Astrocyte of the cerebellum (primary cell): ENCODE measurements around the gene TAGLN2.
A peak's percentile ranks its signal among the peaks of the same experiment; 100 is the strongest.

Source experiments
- DNase-seq: peaks from one replicate; pipeline ENCODE4 v3.0.0-alpha.2; 2011; ENCODE audit warnings: low read depth
- H3K4me3 ChIP-seq: 2 replicates; pipeline ENCODE4 v1.5.1; 2011; ENCODE audit warnings: mild to moderate bottlenecking, low read depth, low read length, moderate library complexity
- CTCF ChIP-seq: IDR thresholded peaks from 2 replicates; pipeline ENCODE4 v1.5.1; 2012; ENCODE audit warnings: low read length, low read depth, moderate library complexity, mild to moderate bottlenecking; ENCODE audit errors: missing control alignments
- in situ Hi-C: cut with HindIII; loops from 2 replicates; pipeline ENCODE4 v1.10.0; 2017; ENCODE audit warnings: low sequenced_read_pairs

Gene TAGLN2

DNA sequence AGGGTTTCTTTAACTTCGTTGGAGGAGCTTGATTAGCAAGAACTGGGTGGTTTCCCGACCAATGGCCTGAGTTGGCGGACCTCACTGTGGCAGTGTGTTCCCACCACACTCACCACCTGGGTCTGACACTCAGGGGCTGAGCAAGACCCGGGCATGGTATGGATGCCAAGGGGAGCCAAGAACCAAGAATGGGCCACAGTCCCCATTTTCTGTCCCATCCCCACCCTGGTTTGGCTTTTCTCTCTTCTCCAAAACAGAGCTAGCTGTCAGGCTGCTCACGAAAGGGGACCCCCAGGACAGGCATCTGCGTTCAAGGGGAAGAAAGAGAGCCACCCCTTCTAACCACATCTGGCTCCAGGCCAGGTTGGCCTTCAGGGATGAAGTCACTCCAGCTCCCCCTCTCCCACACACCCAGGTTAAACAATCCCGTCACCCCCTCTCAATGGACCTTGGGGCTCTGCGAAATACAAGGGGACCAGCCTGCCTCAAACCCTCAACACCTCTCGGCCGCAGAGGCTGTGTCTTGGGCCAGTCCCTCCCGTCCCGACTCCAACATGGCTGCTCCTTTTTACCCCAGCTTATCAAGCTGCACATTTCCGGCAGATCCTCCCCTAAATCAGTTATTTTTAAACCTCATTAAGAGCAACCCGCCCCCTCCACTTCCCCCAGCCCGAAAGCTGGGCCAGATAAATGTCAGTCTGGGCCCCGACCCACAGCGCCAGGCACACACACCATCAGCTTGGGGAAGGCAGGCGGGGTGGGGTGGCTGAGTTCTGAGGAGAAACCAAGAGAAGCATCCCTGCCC lies 3.4 kb downstream of the TAGLN2 start:
- H3K4me3 ChIP-seq, result peak overlapping the region; percentile 93
- DNase-seq, result no peak
- in situ Hi-C loops, result no loop called here
- no peak for TF ChIP-seq CTCF

- no peak for TF ChIP-seq CTCF
- H3K4me3 ChIP-seq, result no peak overlapping the region
- in situ Hi-C loops, result no loop called here
- no peak for DNase-seq
Observed at GRCh38 chr1:159921251-159921650, 4.1 kb downstream of the TAGLN2 start.

GRCh38 chr1:159920651-159921050 lies 4.7 kb downstream of the TAGLN2 start:
- DNase-seq, result no peak
- in situ Hi-C loops, result no loop called here
- H3K4me3 ChIP-seq, result no peak overlapping the region
- TF ChIP-seq CTCF, result no peak

GRCh38 chr1:159920202-159920601 lies 5.1 kb downstream of the TAGLN2 start:
- no peak for TF ChIP-seq CTCF
- in situ Hi-C loops, result no loop called here
- H3K4me3 ChIP-seq, result no peak overlapping the region
- no peak for DNase-seq

GRCh38 chr1:159919236-159919865 lies 6.0 kb downstream of the TAGLN2 start:
- in situ Hi-C loops, result no loop called here
- no peak for TF ChIP-seq CTCF
- DNase-seq, result no peak
- no peak overlapping the region for H3K4me3 ChIP-seq

GRCh38 chr1:159918352-159919200 lies 6.7 kb downstream of the TAGLN2 start:
- DNase-seq, result no peak
- no peak for TF ChIP-seq CTCF
- in situ Hi-C loops, result no loop called here
- no peak overlapping the region for H3K4me3 ChIP-seq
